Measurements from ENCODE around the gene C11orf54. TPM values are rescaled to one million over a fixed set of nuclear protein-coding genes. Genes with fewer than 3 reads are reported as not detected.
"Not testable (repeated sequence)": the region's sequence is repeated elsewhere in the genome, so short reads cannot be mapped to it uniquely, and the experiment has no call there.

The C11orf54 gene
- total RNA-seq, 4 donors from 2014 or later, result 27.7 to 46.7 (median 37.9) TPM

GRCh38 chr11:93773601-93774200, 32.2 kb downstream of the C11orf54 start:
- intact Hi-C loops (cut with DNase I), result no loop called here
- 90% methylated on average over 6 of the region's 10 CpGs for WGBS

GRCh38 chr11:93774560-93774959, 33.1 kb downstream of the C11orf54 start:
- H3K27ac ChIP-seq (replicated peaks in 1 of 4); DNase-seq (ENCODE audit: extremely low spot score); H3K4me1 ChIP-seq; H3K4me3 ChIP-seq; intact Hi-C loops (cut with DNase I); H3K36me3 ChIP-seq; H3K27me3 ChIP-seq; H3K9me3 ChIP-seq: not testable (repeated sequence)
- WGBS, result 86% methylated on average over 3 of the region's 3 CpGs

More at GRCh38 chr11:93773601-93774200, 32.2 kb downstream of the C11orf54 start:
- no peak overlapping the region for H3K4me3 ChIP-seq
- no peaks in the 10 kb centered on the region for H3K36me3 ChIP-seq
- H3K4me1 ChIP-seq, result no peaks in the 10 kb centered on the region
- H3K27me3 ChIP-seq, result no peaks in the 10 kb centered on the region
- no peak overlapping the region for H3K27ac ChIP-seq (replicated peaks in 1 of 4)
- TF ChIP-seq, protein P1, sequence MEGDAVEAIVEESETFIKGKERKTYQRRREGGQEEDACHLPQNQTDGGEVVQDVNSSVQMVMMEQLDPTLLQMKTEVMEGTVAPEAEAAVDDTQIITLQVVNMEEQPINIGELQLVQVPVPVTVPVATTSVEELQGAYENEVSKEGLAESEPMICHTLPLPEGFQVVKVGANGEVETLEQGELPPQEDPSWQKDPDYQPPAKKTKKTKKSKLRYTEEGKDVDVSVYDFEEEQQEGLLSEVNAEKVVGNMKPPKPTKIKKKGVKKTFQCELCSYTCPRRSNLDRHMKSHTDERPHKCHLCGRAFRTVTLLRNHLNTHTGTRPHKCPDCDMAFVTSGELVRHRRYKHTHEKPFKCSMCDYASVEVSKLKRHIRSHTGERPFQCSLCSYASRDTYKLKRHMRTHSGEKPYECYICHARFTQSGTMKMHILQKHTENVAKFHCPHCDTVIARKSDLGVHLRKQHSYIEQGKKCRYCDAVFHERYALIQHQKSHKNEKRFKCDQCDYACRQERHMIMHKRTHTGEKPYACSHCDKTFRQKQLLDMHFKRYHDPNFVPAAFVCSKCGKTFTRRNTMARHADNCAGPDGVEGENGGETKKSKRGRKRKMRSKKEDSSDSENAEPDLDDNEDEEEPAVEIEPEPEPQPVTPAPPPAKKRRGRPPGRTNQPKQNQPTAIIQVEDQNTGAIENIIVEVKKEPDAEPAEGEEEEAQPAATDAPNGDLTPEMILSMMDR (IDR thresholded peaks at IDR 0.05), result no peak
- TF ChIP-seq EP300 (IDR thresholded peaks at IDR 0.05), result no peak
- no peak for TF ChIP-seq POLR2A (IDR thresholded peaks at IDR 0.05; ENCODE audit: low read depth)
- TF ChIP-seq POLR2AphosphoS5 (IDR thresholded peaks at IDR 0.05), result no peak
- H3K9me3 ChIP-seq, result no peaks in the 10 kb centered on the region
- no peak for DNase-seq (ENCODE audit: extremely low spot score)

DNA sequence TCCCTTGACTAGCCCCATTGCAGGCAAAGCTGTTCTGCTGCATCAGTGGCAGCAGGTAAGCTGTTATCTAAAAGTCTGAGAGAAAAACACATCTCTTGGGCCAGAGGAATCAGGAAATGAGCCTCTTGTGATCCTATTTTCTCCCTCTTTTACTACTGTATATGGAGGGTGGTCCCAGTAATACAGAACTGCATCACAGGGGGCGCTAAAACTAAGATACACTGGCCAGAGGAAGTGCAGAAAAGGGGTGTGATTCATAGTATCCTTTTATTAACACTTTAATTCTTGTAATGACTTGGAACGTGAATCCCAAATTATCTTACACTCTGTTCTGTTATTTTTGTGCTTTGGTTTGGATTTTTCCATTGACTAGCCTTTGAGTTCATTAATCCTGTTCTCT, 33.8 kb downstream of the C11orf54 start:
- no peak for TF ChIP-seq EP300 (IDR thresholded peaks at IDR 0.05)
- TF ChIP-seq POLR2A (IDR thresholded peaks at IDR 0.05; ENCODE audit: low read depth), result no peak
- TF ChIP-seq, protein P1 (IDR thresholded peaks at IDR 0.05), result no peak
- TF ChIP-seq POLR2AphosphoS5 (IDR thresholded peaks at IDR 0.05), result no peak
- no peak overlapping the region for H3K27ac ChIP-seq (replicated peaks in 1 of 4)
- H3K4me3 ChIP-seq, result no peak overlapping the region
- DNase-seq (ENCODE audit: extremely low spot score), result no peak
- no peaks in the 10 kb centered on the region for H3K9me3 ChIP-seq
- no peaks in the 10 kb centered on the region for H3K4me1 ChIP-seq
- H3K36me3 ChIP-seq, result no peaks in the 10 kb centered on the region
- 56% methylated on average over 2 of the region's 2 CpGs for WGBS
- H3K27me3 ChIP-seq, result no peaks in the 10 kb centered on the region
- intact Hi-C loops (cut with DNase I), result no loop called here

DNA sequence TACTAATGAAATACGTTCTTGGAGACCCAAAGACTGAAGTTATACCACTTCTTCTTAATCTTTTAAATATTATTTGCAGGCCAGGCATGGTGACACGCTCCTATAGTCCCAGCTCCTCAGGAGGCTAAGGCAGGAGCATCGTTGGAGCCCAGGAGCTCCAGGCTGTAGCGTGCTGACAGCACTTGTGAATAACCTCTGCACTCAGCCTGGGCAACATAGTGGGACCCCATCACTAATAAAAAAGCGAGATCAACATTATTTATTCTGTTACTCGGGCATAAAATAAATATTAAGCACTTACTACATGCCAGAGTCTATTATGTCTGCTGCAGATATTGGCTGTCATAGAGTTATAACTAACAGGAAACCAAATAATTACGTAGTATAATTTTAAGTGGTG, 41.9 kb downstream of the C11orf54 start:
- TF ChIP-seq POLR2AphosphoS5 (IDR thresholded peaks at IDR 0.05), result no peak
- no peak for TF ChIP-seq EP300 (IDR thresholded peaks at IDR 0.05)
- TF ChIP-seq POLR2A (IDR thresholded peaks at IDR 0.05; ENCODE audit: low read depth), result no peak
- TF ChIP-seq, protein P1 (IDR thresholded peaks at IDR 0.05), result no peak
- H3K36me3 ChIP-seq, result peaks cover 0 to 7% (median 5%) of the 10 kb centered on the region in 4 donors
- no peaks in the 10 kb centered on the region for H3K9me3 ChIP-seq
- no peaks in the 10 kb centered on the region for H3K27me3 ChIP-seq
- peak overlapping the region; percentile 92 to 99 (median 94) for H3K27ac ChIP-seq (replicated peaks in 1 of 4)
- intact Hi-C loops (cut with DNase I), result no loop called here
- peaks cover 29 to 39% (median 35%) of the 10 kb centered on the region in 4 donors for H3K4me1 ChIP-seq
- WGBS, result 45% methylated on average over 7 of the region's 7 CpGs
- DNase-seq (ENCODE audit: extremely low spot score), result no peak
- peak overlapping the region; percentile 80 to 98 (median 85) for H3K4me3 ChIP-seq

DNA sequence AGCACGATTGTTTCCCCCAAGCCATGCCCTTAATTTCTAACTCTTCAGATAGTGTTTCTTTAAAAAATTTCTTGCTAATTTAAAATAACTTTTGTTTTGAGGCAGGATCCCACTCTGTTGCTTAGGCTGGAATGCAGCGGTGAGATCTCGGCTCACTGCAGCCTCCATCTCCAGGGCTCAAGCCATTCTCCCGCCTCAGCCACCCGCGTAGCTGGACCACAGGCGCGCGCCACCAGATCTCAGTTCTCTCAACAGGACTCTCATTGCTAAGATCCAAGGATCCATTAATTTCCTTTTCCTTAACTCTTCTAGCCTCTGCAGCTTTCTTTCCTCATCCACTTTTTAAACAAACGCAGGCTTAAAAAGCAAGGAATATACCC, 42.3 kb downstream of the C11orf54 start:
- no peak for TF ChIP-seq EP300 (IDR thresholded peaks at IDR 0.05)
- no peak for TF ChIP-seq POLR2AphosphoS5 (IDR thresholded peaks at IDR 0.05)
- no peak for TF ChIP-seq POLR2A (IDR thresholded peaks at IDR 0.05; ENCODE audit: low read depth)
- TF ChIP-seq, protein P1 (IDR thresholded peaks at IDR 0.05), result no peak
- DNase-seq (ENCODE audit: extremely low spot score), result no peak
- intact Hi-C loops (cut with DNase I), result loop anchor here (2.0 kb wide), 1 partner anchor 43 kb away; the partner anchor contains the start of genes C11orf54 and TAF1D
- Histone ChIP-seq H3K27me3 (no peaks in the 10 kb centered on the region), H3K4me3 (peak overlapping the region; percentile 80 to 98 (median 85)), H3K4me1 (peaks cover 29 to 39% (median 35%) of the 10 kb centered on the region in 4 donors), H3K36me3 (peaks cover 0 to 11% (median 9%) of the 10 kb centered on the region in 4 donors), H3K27ac (replicated peaks in 1 of 4) (peak overlapping the region; percentile 92 to 99 (median 94)), H3K9me3 (no peaks in the 10 kb centered on the region)
- under 1% methylated on average over 10 of the region's 10 CpGs for whole genome bisulfite sequencing

Measured in esophagus muscularis mucosa (tissue), 4 donors.